Fibroblast of skin of abdomen (primary cell): ENCODE data around the gene HMOX1.
A peak's percentile ranks its signal among the peaks of the same experiment; 100 is the strongest.

ENCODE experiments used
- DNase-seq: peaks from one replicate; pipeline ENCODE4 v3.0.0-alpha.2; 2013

The HMOX1 gene

DNA sequence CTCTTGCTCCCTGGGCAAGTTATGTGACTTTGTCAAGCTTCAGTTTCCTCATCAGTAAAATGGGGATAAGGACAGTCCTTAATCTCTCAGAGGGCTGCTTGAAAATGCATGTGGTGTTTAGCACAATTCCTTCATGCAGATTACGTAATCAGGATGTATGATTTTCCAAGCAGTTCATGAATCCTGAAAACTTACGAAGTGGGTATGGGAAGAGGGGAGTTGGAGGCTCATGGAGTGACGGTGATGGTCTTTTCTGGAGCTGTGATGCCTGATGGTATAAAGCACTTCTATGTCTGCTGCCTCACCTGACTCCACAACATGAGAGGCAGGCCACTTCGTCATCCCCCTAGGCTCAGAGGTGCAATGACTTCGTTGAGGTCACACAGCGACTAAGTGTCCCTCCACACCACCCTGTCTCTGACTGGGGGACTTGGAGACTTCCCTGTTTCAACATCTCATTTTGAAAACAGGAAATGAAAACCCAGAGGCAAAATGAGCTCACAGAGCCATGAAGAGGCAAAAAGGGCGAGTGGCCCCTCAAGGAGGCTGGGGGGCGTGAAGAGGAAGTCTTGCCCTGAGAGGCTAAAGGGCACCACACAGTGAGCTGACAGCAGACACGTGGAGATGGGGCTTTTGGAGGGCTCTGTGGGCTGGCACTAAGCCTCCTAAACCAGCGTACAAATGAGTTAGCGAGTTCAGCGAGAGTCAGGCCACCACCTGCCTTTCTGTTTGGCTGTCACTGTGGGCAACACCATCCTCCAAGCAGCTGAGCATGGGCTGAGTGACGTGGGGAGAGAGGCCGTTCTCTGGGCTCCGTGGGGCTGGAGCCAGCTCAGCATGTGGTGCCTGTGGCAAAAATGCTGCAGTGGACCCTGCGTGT, 29.1 kb downstream of the HMOX1 start:
- DNase-seq, result no peak

DNA sequence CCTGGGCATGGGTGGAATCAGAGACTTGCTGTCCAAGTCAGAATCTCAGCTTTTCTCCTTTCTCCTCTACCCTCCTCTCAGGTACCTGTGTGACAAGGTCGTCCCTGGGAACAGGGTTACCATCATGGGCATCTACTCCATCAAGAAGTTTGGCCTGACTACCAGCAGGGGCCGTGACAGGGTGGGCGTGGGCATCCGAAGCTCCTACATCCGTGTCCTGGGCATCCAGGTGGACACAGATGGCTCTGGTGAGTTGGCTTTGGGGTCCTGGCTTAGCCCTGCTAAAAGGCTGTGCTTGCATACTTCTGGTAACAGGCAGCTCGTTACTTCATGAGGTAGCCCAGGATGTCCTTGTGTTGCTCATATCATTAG, 29.8 kb downstream of the HMOX1 start:
- no peak for DNase-seq

DNA sequence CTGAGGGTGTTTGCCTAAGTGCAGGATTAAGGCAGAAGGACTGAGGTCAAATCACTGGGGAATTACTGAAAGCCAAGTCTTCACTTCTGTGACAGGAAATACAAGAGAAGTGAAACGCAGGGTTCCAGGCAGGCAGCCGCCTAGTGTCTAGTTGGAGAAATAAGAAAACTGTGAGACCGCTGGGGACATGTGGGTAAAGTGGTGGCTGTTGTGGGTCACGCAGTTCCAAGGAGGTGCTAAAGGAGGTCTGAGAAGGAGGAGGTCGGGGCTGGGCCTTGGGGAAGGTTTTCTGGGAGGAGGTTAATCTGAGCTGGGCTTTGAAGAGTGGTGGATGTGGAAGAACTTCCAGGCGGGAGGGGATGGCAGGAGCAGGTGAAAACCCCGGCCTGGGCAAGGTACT, 30.2 kb downstream of the HMOX1 start:
- no peak for DNase-seq

DNA sequence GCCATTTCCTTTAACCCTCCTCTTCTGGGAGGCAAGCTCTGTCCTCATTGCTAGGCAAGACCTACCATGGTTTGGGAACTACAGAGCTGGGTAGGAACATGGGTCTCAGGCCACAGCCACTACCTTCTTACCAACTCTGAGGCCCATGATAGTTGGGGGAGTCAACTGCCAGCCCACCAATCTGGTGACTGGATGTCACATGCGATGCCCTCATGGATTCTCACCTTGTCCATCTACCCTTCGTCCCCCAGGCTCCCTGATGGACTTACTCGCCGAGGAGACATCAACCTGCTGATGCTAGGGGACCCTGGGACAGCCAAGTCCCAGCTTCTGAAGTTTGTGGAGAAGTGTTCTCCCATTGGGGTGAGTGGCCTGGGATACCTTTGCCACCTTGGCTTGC, 32.7 kb downstream of the HMOX1 start:
- no peak for DNase-seq

DNA sequence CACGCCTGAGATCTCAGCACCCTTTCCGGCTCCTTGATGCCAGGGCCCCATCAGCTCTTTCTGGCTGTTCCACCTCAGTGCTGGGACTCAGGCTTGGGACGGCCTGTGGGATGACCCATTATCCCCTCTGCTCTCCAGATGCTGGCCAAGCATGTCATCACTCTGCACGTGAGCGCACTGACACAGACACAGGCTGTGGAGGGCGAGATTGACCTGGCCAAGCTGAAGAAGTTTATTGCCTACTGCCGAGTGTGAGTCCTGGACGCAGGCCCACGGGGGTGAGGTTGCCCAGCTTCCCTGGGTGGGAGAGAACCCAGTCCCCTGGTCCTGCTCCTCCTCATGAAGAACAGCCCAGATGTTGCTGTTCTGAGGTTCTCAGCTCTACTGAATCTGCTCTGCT, 36.7 kb downstream of the HMOX1 start:
- DNase-seq, result no peak

DNA sequence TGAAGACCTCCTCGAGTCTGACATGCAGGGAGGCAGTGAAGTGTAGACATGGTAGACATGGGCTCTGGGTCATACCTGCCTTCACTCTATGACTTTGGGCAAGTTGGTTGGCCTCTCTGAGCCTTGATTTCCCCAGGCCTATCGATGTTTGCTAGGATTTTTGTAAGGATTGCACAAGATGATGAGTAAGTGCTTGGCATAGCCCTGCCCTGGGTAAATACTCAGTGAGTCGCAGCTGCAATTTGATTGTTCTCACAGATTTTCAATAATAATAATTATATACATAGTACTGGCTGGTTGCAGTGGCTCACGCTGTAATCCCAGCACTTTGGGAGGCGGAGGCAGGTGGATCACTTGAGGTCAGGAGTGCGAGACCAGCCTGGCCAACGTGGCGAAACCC, 37.2 kb downstream of the HMOX1 start:
- no peak for DNase-seq

DNA sequence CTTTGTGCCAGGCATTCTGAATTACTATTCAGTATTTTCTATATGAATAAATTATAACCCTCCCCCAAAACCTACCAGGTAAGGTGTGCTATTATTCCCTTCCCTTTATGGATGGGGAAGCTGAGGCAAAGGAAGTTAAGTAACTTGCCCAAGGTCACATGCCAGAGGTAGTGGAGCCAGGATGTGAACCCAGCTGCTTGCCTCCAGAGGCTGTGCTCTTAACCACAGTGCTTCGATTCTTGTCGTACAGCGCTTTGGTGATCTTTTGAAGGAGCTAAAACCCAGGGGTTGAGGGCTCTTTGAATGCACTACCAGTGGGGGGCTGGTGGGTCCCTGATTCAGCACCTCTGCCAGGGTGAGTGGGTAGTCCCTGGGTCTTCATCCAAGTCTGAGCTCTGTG, 37.8 kb downstream of the HMOX1 start:
- no peak for DNase-seq

DNA sequence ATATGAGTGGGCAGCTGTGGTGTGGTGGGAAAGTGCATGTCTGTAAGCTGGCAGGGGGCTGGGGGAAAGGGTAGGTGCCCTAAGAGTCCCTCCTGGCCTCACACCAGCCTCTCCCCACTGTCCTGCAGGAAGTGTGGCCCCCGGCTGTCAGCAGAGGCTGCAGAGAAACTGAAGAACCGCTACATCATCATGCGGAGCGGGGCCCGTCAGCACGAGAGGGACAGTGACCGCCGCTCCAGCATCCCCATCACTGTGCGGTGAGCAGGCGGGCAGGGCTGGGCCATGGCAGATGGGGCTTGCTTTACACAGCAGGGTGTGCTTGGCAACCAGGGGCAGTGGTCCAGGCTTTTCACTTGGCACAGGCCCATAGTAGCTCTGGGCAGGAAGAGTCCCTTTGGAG, 38.9 kb downstream of the HMOX1 start:
- DNase-seq, result no peak

DNA sequence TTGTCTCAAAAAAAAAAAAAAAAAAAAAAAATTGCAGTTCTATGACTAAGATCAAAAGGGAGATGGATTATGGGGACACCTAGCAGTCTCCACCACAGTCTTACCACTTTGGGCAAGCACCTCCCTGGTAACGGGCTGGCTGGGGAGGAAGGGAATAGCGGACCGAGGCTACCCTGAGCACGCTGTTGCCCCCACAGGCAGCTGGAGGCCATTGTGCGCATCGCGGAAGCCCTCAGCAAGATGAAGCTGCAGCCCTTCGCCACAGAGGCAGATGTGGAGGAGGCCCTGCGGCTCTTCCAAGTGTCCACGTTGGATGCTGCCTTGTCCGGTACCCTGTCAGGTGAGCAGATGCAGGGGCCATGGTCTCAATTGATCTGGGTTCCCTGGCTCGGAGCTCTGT, 40.2 kb downstream of the HMOX1 start:
- no peak for DNase-seq

DNA sequence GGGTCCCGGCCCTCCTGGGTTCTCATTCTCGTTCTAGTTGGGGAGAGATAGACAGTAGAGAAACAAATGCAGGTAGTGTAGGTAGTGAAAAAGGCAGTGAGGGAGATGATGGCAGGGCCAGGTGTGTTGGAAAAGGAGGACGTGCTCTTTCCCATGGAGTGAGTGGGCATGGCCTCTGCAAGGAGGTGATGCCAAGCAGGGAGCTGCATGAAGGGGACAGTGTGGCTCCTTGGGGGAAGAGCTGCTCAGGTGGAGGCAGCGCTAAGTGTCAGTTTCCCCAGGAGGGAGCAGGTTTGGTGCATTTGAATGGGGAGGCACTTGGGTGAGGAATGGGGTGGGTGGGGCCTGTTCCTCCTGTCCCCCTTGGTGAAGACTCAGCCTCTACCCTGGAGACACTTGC, 41.2 kb downstream of the HMOX1 start:
- no peak for DNase-seq

DNA sequence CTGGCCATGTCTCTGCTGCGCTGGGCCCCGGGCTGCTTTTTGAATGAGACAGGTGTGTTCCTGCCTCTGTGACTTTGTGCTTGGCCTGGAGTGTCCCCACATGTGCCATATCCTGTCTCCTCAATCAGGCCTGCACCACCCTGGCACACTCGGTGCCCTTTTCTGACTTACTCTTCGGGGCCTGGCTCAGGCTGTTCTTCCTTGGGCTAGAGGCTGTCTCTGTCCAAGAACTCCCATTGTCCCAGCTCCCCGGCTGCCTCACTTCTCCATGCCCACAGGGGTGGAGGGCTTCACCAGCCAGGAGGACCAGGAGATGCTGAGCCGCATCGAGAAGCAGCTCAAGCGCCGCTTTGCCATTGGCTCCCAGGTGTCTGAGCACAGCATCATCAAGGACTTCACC, 42.0 kb downstream of the HMOX1 start:
- no peak for DNase-seq

DNA sequence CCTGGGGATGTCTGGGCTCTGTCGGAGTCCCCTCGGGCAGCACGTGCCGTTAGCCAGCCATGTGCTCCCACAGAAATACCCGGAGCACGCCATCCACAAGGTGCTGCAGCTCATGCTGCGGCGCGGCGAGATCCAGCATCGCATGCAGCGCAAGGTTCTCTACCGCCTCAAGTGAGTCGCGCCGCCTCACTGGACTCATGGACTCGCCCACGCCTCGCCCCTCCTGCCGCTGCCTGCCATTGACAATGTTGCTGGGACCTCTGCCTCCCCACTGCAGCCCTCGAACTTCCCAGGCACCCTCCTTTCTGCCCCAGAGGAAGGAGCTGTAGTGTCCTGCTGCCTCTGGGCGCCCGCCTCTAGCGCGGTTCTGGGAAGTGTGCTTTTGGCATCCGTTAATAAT, 43.2 kb downstream of the HMOX1 start:
- DNase-seq, result no peak

DNA sequence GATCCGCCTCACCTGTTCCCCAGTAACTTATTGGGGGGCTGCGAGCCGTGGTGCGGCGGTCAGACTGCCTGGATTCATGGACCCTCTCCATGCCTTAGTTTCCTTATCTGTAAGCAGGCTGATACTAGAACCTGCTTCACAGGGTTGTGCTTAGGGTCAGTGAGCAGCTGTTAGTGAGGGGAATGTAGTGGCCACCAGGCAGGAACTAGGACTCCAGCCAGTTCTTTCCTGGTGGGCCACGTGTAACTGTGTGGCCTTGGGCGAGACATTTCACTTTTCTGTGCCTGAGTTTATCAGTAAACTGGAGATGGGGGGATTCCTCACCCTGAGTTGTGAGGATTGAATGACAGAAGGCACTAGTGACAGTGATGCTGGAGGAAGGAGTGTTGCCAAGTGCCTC, 43.9 kb downstream of the HMOX1 start:
- DNase-seq, result no peak

DNA sequence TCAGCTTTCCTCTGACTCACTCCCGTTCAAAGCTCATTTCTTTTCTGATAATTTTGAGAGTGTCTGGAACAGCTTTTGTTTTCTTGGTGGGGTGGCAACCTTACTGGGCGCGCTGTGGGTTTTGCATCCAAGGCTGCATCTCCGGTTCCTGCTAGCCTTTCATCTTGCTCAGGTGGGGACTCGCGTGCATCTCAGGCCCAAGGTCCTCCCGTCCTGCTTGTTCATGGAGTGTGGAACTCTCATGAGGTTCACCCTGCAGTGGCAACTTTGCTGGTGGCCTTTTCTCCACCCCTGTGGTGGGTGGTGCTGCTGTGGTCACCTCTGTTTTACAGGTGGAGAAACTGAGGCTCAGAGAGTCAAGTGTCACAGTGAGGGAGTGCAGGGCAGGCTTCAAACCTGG, 44.6 kb downstream of the HMOX1 start:
- DNase-seq, result no peak

DNA sequence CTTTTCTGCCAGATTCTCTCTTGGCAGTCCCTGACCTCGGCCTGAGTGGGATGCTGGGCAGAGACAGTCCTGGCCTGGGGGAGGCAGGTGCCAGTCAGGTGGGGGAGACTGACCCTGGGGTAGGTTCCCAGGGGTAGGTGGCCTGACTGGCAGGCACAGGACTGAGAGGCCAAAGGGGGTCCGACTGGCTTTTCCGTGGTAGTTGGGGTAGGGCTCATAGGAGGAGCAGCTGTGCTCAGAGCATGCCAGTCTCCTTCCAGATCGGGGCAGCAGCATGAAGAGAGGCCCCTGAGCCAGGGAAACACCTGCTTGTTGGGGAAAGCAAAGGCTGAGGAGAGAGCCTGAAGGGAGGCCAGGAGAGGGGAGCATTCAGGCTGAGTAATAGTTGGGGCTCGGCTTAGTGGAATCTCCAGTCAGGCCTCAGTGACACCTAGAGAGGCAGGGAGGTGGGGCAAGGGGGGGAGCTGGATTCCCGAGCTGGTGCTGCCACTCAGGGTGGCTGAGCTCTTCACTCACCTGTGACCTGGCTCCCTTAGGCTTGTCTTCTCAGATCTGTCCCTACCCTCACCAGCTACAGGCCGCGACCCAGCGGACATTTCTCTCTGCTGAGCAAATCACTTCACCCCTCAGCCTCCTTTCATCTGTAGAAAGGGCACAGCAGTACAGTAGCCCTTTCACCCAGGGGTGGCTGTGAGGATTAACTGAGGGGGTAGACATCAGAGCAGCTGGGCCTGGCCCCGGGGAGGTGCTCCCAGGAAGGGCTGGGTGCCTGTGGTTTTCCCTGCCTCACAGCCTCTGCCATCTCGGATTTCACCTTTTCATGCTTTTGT, 45.3 kb downstream of the HMOX1 start:
- DNase-seq, result peak; percentile 35

DNA sequence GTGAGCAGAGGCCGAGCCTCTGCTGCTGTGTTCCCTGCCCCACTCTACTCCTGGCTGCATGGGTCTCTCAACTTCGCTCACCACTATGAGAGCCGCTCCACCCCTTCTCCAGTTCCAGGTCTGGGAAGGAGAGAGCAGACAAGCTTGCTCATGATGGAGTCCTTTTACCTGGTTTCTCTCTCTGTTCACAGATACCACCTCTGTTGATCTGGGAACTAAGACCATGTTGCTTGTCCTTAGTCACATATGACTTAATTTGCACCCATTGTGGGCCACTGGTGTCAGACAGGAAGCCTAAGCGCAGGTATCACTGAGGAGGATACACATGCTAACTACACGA, 45.9 kb downstream of the HMOX1 start:
- DNase-seq, result no peak

DNA sequence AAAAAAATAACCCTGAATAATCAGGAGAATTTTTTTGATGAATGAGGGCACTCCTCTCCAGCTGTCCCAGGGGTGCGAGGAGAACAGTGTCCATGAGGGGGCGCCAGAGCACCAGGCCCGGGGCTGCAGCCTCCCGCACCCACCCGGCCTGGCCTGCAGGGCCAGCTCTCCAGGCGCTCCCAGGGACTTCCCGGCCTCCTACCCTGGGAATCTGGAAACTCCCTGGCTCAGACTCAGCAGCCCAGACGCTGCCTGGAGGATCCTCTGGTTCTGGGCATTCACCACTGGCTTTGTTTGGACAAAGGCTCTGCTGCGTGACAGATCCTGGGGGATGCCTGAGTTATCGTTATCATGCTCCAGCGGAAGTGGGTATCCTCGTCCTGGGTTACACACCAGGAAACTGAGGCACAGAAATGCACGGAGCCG, 50.0 kb downstream of the HMOX1 start:
- peak; percentile 92 for DNase-seq

DNA sequence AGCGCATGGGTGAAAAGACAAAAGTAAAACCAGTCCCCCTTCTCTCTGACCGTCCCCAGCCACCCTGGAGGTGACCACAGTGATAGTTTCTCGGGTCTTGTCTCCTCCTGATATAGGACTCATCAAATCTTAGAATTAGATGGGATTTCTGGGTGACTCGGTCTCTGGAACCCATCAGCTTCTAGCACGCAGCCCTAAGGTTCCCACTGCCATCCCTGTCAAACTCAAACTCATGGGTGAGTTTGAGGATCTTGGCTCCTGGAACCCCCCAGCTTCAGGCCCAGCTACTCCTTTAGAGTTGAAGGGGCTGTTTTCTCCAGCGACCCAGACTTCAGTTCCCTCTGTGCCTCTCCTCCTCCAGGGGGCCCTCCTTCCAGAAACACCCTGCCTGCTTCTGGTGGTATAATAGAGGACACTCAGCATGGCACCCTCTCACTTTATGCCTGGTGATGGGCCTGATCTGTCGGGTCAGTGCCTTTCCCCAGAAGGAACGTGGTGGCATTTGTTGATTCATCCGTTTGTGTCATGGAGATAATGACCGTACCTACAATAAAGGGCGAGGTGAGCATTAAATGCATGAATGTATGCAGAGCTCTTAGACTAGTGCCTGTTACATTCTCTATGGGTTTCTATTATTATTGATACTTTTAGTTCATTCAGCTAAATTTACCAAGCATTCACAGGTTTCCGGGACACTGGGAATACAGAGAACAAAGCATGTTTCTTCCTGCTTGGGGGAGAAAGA, 50.8 kb downstream of the HMOX1 start:
- no peak for DNase-seq

DNA sequence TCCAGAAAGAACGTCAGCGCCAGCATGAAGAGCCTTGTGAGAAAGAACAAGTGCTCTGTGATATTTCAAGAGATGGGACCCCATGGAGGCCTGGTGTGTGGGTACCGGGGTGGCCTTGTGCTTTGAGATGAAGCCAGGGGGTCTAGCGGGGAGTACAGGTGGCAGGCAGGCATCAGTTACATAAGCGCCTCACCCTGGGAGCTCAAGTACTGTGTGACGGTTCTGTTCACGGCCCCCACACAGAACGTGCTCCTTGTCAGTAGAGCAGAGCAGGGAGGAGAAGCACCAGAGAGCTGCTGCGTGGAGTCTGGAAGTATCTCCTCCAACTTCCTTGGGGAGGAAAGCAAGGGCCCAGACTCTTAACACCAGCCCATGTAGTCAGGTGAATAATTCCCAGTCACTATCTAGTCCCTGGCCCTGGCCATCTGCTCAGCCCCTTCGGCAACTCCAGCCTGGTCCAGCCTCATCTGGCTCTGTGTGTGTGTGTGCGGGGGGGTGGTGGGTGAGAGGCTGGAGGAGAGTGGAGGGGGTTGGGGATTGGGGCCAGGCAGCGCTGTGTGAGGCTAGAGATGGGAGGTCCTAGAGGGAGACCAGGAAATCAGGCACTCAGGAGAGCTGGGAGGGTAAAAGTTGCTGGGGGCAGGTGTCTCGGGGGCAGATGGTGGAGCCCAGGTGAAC, 51.5 kb downstream of the HMOX1 start:
- no peak for DNase-seq

DNA sequence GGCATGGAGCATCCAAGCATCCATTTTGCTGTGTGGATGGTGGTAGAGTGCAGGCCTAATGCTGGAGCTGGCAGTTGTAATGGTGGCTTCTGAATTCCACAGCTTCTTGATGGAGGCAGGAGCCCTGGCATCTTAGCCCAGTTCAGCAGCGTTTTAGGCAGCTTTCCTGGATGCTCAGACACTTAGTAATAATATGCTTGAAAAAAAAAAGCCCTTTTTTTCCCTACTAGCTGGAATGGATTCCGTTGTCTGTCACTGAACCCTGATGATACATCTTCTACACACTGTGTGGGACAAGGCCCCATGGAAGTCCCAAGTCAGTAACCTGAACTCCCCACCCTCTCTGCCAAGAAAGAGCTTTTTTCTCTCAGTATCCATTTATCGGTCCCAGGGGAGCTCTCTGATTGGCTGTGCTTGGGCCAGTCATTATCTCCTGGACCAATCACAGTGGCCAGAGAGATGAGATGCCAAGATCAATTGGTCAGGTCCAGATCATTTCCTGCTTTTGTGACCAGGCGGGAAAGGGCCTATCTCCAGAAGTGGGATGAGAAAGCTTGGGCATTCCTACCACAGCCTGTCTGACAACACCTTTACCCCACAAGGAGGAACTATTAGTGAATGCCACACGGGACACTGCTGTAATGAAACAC, 53.3 kb downstream of the HMOX1 start:
- peak; percentile 14 for DNase-seq

DNA sequence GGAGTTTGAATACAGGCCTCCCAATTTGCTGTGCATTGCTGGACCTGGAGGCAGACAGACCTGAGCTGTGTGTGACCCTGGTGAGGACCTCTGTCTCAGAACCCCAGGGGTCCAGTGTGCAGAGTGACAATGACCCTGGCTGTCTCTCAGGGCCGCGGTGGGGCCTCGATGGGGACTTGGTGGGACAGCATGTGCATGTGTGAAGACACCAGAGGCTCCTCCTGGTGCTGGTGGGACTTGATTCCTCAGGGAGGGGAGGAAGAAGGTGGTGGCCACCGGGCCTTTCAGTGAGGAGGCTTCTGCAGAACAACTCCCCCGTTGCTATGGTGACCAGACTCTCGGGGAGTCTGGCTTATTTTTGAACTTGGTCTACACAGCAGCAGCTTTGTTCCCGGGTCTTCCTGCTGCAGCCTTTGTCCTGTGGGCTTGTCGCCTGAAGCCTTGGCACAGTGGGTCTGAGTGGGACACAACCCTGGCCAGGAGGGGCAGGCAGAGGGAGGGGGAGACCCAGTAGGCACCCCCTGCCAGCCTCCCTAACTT, 54.4 kb downstream of the HMOX1 start:
- no peak for DNase-seq

DNA sequence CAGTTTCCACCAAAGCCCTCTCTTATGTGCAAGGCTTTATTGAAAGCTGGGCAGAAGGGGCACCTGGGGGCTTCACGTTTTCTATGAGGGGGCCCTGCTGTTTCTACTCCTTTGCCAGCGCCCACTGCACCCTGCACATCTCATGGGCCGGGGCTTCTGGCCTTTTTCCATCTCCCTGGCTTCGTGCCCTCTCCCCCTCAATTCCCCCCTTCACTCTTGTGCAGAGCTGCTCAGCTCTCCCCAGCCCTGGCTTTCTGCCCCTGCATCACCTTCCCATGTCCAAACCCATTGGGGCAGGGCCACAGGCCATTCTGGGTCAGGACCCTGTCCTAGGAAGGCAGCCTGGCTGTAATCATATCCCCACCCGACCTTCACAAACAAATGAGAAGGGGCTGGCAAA, 55.5 kb downstream of the HMOX1 start:
- no peak for DNase-seq
